GM19035 (cell line): ENCODE data around the gene FNIP1.
"Not testable (repeated sequence)": the region's sequence is repeated elsewhere in the genome, so short reads cannot be mapped to it uniquely, and the experiment has no call there.

Source experiments
- ATAC-seq: cut with Tn5 transposase; IDR thresholded peaks from one replicate; pipeline ENCODE4 v1.9.1; 2021; ENCODE audit not compliant: unreplicated experiment

Gene FNIP1

GRCh38 chr5:131796793-131797693, at the start of gene FNIP1:
Gene FNIP1, minus strand, starts transcription at chr5:131797017. Its CDS starts 96 bp downstream, at chr5:131796921.
- ATAC-seq, result peak; percentile 90

- ATAC-seq, result no peak
These were observed 49.7 kb upstream of the FNIP1 start for GRCh38 chr5:131846536-131846935.

- no peak for ATAC-seq
These were observed 49.0 kb upstream of the FNIP1 start for GRCh38 chr5:131845828-131846227.

DNA sequence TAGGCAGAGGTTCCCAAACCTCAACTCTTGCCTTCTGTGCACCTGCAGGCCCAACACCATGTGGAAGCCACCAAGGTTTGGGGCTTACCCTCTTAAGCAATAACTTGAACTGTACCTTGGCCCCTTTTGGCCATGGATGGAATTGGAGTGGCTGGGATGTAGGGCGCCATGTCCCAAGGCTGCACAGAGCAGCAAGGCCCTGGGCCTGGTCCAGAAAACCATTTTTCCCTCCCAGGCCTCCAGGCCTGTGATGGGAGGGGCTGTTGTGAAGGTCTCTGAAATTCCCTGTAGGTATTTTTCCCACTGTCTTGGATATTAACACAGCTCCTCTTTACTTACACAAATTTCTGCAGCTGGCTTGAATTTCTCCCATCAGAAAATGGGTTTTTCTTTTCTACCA, 46.2 kb upstream of the FNIP1 start:
- not testable (repeated sequence) for ATAC-seq

- not testable (repeated sequence) for ATAC-seq
These were observed 35.9 kb upstream of the FNIP1 start for GRCh38 chr5:131832702-131833101.

- ATAC-seq, result peak; percentile 94
These were observed 28.7 kb upstream of the FNIP1 start for GRCh38 chr5:131825404-131826013.

DNA sequence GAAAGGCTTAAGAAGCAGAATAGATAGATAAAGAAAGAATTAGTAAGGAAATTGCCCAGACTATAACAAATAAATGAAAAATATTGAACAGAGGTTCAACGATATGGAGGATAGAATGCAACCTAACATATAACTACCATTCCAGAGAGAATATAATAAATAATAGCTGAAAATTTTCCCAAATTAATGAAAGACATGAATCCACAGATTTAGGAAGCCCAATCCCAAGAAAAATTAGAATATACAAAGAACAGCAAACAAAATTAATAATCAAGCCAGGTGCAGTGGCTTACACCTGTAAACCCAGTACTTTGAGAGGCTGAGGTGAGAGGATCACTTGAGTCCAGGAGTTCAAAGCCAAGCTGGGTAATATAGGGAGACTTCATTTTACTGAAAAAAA, 27.8 kb upstream of the FNIP1 start:
- no peak for ATAC-seq

DNA sequence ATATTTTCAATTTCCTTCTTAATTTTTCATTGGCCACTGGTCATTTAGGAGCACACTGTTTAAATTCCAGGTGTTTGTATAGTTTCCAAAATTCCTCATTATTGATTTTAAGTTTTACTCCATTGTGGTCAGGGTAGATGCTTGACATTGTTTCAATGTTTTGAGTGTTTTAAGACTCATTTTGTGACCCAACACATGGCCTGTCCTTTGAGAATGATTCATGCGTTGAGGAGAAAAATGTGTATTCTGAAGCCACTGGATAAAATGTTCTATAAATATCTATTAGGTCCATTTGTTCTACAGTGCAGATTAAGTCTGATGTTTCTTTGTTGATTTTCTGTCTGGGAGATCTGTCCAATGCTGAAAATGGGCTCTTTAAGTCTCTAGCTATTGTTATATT, 24.4 kb upstream of the FNIP1 start:
- no peak for ATAC-seq

- peak; percentile 59 for ATAC-seq
These were observed 21.3 kb upstream of the FNIP1 start for GRCh38 chr5:131818001-131818724.

DNA sequence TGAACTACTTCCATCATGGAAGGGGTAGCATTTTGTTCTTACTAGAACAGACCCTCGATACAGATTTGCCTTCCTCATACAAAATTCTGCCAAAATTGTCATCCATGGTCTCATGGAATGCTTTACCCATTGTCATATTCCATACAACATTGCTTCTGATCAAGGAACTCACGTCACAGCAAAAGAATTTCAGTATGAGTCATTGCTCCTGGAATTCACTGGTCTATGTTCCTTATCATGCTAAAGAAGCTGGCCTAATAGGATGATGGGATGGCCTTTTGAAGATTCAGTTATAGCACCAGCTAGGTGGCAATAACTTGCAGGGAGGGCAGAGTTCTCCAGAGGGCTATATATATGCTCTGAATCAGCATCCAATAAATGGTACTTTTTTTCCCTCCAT, 18.2 kb upstream of the FNIP1 start:
- ATAC-seq, result no peak

DNA sequence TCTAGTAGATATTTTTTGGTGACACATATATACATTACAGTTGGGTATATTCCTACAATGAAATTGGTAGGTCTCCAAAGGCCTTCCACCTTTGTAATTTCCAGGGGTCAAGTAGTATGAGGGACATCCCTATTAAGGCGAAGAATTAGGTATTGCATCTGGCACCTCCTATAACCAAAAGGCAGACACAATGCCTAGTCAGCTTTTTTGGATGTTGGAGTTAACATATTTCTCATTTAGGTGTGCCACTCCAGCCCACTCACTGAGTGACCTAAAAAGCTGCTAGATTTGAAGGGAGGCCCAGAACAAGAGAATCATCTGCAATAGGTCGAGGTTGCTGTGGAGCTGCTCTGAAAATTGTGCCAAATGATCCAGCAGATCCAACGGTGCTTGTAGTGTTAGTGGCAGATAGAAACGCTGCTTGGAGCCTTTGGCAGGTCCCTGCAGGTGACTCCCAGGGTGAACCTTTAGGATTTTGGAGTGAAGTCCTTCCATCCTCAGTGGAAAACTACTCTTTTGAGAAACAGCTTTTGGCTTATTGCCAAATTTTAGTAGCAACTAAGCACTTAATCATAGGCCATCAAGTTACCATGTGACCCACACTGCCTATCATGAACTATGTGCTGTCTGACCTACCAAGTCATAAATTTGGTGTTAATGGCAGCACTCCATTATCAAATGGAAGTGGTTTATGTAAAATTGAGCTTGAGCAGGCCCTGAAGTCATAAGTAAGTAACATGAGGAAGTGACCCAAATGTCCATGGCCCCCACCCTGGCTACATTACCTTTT, 15.7 kb upstream of the FNIP1 start:
- no peak for ATAC-seq

DNA sequence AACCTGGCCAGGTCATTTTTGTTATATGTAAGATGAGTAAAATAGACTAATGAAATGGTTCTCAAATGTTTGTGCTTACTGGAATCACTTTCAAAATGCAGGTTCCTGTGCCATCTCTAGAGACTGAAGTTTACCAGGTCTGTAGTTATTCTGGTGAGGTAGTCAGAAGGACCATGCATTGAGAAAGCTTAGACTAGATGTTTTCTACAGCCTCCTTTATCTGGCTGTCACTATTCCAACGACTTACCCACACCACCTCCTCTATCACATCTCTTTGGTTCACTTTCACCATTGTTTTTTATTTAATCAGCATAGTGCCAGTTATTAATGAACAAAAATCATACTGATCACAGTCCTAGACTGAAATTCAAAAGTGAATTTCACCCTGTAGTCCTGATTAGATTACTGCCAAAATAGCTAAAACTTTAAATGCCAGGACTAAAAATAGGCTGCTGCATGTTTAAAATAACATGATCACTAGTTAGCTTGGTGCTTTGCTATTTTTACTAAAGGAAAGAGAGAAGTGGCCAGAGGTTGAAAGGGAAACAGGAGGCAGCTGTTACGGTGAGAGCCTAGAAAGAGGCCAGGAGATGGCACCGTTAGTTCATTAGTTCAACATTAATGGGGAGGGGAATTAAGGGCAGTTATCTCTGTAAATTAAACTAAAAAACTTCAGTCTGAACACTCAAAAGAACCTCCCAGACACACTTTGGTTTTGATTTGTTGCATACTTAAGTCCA, 13.9 kb upstream of the FNIP1 start:
- ATAC-seq, result peak; percentile 49

- ATAC-seq, result peak; percentile 22
These were observed 681 bp downstream of the FNIP1 start for GRCh38 chr5:131795879-131796792.

GRCh38 chr5:131795228-131795627, 1.6 kb downstream of the FNIP1 start:
- ATAC-seq, result no peak

- ATAC-seq, result no peak
These were observed 2.2 kb downstream of the FNIP1 start for GRCh38 chr5:131794586-131794985.

- no peak for ATAC-seq
These were observed 3.9 kb downstream of the FNIP1 start for GRCh38 chr5:131792896-131793295.

- no peak for ATAC-seq
These were observed 5.0 kb downstream of the FNIP1 start for GRCh38 chr5:131791866-131792265.

- ATAC-seq, result no peak
These were observed 6.3 kb downstream of the FNIP1 start for GRCh38 chr5:131790550-131790949.

DNA sequence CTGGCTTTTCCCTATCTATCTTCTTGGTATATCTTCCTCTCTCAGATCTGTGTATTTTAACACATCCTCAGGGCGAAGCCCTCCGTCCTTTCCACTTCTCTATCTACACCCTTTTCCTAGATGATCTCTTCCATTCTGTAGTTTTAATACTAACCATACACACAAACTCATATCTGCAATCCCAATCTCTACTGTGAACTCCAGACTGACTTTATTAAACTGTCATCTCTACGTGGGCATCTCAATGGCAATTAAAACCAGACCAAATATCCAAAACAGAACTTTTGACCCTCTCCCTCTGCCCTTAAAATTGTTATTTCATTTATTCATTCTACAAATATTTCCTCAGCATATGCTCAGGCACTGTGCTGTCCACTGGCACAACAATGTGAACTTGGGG, 7.1 kb downstream of the FNIP1 start:
- ATAC-seq, result no peak
